Measurements from ENCODE around the gene TMEM125.

The TMEM125 gene

DNA sequence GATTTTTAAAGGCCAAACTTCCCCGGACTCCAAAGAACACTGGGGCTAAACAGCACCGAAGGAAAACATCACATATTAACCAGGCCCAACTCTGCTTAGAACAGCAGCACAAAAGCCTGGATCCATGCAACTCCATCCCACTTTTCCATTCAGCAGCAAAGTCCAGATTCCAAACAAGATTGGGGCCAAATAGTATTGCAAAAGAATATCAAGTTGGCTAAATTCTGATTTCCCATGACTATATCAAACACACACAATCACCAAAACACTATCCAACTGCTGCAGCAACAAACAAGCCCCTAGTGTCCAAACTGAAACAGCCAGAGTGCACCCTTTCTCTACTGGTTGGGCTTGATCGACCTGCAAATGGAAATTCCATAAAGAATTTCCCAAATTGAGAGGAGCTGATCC is 19.4 kb upstream of the TMEM125 start:
- no peak for DNase-seq

DNA sequence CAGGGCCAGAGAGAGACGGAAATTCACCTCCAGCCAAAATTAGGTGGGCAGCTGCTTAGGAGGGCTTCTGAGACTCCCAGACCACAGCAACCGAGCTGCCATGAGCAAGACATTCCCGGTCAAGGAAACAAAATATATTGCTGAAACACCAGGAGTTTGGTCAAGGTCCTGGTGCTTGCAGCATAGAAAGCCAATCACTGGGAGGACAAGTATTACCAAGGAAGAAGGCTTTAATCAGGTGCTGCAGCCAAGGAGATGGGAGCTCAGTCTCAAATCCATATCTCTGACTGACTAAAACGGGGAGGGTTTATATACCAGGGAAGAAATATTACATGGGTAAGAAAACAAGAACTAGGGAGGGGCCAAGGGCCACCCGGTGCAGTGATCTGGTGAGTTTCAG is 18.8 kb upstream of the TMEM125 start:
- DNase-seq = no peak

DNA sequence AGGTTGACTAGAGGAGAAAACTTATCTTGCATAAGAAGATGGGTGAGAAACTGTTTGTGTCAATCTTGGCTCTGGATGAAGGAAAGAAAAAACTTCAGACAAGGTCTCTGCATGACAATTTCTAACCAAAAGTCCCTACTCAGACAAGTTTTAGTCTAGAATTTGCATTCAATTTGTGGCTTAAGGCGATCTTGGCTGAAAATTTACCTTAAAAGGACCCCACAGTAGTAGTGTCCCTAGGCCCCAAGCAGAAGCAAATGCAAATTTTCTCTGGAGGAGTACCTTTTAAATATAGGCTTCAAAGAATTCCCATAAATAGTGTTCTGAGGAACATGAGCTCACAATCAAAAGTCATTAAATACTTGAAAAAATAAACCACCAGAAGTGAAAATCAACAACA is 17.6 kb upstream of the TMEM125 start:
- DNase-seq = no peak

DNA sequence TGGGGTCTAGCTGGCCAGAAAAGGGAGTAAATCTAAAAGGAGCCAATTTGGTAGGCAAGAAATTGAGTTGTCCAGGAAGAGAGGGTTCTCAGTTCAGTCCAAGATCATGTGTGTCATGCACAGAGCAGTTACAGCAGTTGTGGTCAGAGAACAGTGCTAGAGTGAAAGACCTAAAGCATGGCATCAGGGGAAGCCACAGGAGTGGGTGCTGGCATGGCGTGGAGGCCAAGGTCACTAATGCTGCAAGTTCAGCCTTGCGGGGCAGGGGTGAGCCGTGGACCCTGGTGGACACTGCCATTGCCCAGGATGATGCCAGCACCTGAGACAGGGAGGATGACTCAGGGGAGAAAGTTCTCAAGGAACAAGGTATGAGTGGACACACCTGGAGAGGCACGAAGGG is 16.6 kb upstream of the TMEM125 start:
- no peak for DNase-seq

DNA sequence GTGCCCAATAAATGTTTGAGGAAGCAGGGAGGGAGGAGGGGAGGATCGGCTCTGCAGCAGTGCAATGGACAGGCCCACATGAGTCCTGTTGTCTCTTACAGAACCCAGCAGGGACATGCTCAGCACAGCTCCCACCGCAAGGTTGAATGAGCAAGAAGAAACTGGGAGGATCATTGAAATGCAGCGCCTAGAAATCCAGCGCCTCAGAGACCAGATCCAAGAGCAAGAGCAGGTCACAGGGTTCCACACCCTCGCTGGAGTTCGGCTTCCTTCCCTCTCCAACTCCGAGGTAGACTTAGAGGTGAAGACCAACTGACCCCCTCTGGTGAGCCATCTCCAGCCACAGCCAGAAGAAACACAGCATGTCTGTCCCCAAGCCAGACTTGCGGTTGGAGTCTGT is 15.9 kb upstream of the TMEM125 start:
- no peak for DNase-seq

DNA sequence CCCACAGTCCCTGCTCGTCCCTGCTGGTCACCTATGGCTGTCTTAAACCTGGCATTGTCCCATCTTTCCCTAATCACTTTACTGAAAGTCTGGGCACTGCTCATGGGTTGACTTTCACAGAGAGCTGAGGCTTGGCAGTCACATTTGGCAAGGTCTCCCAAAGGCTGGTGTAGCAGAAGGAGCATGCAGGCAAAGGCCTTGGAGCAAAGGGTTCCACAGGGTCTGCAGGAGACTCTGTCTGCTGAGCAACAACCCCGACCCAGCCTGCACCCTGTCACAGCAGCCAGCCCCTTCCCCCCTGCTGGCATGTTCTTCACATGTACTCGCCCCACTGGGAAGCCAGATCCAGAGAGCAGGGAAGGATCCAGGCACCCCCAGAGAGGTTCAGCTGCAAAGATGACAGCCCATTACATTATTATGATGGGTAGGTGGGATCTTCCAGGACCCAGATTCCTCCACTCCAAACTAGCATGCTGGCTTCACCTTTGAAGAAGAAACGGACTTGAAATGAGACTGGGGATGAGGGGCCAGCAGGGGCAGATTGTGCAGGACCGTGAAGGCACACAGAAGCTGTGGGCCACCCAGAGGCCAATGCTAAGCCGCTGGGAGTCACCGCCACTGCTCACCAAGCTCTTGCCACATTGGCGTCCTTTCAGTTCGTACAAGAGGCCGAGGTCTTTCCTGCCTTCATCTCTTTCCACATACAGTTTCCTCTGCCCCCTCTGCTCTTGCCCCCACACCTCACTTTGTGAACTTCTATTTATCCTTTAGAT is 14.2 kb upstream of the TMEM125 start:
- DNase-seq = no peak

DNA sequence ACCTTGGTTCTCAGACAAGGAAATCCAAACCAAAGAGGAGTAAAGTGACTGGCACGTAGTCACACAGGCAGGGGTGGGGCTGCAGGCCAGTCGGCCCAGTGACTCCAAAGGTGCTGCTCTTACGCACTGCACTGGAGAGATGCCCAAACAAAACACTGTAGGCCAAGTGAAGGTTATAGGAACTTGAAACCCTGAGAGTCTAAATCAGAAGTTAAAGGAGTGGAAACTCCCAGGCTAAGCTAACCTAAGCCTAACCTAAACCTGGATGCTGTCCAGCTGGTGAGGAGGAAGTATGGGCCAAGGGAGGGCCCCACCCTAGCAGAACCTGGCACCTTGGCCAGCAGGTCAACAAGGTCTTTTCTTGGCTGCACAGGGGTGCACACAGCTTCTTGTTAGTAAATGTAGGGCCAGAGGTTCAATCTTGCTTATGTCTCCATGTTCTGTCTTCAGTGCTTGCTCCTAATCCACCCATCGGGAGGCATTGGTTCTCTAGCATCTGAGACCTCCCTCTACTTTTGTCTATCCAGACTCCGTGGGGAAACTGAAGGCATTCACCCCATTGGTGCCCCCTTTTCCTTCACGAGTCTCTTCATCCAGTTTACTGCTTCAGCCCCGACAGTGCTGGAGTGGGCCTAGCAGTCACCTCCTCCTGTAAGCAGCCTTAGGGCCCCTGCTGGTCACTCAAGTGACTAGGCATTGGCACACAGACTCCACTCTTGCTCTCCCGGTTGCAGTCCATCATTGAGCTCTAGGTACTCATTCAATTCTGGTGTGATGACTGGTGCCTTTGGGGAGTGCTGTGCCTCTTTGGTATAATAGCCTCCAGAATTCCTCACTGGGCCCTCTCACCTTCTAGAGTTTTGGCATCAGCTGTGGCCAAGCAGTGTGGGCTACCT is 12.9 kb upstream of the TMEM125 start:
- DNase-seq = no peak

DNA sequence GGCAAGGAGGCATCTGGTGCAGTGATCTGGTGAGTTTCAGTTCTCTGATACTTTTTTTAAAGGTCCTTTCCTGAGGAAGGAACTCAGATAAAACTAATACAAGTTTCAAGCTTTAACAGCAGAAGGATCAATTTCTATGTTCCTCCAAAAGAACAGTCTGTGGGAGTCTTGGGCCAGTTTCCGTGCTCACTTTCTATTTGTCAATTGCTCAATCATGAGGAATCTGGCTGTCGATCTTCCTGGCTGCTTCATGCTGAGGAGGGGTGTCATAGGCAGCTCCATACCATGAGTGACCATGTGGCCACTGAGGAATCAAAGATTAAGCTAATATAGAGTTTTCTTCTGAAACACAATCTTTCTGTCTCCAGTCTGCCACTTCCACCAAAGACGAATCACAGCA is 11.4 kb upstream of the TMEM125 start:
- DNase-seq = no peak

DNA sequence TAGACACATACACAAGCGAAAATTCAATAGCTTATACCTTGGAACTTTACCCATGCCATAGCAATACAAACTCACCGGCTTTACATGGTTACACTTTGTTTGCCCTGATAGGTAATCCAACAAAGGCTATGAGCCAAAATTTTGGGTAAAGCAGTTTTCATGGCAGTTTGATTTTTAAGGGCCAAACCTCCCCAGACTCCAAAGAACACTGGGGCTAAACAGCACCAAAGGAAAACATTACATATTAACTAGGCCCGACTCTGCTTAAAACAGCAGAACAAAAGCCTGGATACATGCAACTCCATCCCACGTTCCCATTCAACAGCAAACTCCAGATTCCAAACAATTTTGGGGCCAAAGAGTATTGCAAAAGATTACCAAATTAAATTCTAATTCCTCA is 4.4 kb upstream of the TMEM125 start:
- DNase-seq = no peak

DNA sequence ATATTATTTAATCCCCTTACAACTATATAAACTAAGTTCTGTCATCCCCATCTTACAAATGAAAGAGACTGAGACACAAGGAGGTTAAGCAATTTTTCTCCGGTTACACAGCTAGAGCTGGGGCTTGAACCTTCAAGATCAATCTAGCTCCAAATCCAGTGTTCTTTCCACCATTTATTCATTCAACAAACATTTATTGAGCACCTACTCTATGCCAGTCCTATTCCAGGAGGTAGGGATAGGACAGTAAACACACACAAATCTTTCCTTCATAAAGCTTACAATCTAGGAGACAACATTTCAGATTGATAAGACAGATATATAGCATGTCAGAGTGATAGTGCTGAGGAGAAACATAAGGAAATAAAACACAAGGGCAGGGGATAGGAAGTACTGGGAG is 2.9 kb upstream of the TMEM125 start:
- DNase-seq = no peak

DNA sequence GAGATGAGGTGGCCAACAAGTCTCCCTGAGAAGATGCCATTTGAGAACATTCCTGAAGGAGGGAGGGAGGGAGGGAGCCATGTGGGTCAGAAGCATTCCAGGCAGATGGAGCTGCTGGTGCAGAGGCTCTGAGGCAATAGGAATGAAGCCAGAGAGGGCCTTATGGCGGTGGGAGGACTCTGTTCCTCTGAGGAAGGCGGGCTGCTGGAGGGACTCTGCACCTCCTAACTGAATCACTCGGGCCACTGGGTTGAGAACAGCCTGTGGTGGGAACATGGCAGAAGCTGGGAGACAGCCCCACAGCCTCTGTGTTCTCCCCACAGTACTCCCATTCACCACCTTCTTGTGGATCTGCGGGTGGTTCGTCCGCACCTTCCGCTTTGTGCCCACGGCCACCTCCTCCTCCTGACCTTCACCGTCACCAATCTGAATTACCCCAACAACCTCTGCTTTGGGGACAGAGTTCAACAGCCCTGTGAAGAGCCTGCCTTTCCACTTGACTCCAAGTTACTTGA is 2.4 kb upstream of the TMEM125 start:
- no peak for DNase-seq

DNA sequence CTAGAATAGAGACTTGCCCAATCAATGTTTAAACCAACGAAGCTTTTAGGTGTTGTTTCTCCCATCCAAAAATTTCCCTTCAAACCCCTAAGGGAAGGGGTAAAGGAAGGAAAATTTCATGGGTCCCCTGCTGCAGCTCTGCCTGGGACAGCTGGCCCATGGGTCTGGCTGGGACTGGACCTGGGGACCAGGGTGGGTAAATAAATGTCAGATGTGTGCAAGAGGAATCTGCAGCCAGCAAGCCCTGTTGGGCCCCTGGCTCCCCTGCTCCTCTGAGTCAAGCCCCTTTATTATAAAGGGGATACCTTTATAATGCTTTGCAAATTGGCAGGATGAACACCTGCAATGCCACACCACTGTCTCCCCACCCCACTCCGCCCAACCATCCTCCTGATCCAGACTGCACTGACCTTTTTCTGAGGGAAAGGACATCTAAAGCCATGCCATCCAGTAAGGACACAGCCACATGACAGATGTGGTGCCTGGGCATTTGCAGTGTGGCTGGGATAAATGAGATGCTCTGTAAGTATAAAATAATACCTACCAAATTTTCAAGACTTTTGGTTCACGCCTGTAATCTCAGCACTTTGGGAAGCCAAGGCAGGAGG is 1.9 kb upstream of the TMEM125 start:
- no peak for DNase-seq

DNA sequence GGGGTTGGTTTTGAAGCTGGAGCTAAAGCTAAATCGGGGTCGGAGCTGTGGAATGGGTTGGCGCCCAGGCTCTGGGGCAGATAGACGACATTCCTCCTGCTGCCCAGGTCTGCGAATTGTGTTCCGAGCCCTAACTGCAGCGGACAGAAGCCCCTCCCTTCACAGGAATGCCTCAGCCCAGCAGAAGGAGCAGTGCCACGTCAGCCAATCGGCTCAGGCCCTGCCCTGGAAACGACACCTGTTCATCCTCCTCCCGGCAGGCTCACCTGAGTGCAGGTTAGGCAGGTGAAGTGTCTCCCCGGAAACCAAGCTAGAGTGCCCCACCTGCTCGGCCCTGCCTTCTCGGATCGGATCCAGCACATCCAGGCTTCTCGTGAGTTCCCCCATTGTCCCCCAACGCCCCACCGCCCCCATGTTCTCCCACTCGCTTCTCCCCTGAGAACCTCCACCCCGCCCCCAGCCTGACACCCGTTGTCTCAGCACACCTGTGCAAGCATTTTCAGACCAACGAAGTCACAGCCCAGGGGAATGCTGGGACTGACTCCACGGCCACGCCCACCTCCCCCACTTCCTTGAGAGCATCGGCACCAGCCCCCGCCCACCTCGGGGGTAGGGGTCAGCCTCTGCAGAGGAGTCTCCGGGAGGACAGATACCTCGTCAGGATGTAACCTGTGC is 775 bp downstream of the TMEM125 start:
- DNase-seq = peak; percentile 71

DNA sequence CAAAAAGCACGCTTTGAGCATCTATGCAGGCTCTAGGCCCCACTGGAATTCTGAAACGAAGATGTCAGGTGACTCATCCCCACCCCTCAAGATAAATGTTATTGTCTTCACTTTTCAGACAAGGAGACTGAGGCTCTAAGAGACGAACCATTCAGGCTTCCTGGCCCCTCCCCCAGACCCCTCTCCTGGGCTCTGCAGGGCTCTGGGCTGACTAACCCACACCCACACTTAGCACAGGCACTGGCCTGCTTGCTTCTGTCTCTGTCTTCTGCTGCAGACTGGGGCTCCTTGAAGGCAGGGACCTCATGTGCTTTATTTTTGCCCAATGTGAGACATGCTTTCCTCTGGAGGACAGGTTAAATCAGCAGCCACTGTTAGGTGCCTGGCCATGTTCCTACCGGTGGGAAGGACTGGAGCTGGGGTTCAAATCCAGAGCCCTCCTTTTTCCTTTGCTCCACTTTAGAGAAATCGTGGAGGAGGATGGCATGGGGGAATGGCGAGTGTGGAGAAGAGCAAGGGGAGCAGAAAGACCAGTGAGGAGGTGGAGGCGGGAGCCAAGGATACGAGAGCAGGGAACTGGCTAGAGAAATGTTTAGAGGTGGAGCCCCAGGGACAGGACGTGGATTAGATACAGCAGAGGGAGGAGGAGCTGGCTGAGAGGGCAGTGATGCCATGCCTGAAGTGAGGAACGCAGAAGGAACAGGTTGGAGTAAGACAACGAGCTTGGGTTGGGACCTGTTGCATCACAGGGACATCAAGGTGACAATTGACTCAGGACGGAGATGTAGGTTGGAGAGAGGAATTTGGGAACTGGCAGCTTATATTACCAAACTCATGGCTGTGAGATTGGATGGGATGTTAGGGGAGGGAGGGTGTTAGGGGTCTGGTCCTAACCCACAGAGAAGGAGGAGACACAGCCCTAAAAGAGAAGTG is 1.7 kb downstream of the TMEM125 start:
- DNase-seq = no peak

DNA sequence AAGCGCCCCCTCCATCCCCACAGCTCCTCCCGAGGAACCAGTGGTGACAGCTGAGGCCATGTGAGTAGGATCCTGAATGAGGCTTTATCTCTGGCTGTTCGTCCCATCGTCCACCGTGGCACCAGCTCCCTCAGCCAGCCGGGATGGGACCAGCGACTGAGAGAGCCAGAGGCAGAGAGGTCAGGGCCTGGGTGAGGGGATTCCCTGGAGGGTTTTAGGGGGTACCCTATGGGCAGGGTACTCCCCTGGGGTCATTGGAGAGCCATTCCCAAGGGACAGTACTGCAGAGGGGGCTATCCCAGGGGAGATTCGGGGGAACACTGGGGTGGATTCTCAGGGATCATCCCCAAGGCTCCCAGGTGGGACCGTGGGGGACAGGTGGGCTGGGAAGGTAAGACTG is 2.4 kb downstream of the TMEM125 start:
- DNase-seq = no peak

DNA sequence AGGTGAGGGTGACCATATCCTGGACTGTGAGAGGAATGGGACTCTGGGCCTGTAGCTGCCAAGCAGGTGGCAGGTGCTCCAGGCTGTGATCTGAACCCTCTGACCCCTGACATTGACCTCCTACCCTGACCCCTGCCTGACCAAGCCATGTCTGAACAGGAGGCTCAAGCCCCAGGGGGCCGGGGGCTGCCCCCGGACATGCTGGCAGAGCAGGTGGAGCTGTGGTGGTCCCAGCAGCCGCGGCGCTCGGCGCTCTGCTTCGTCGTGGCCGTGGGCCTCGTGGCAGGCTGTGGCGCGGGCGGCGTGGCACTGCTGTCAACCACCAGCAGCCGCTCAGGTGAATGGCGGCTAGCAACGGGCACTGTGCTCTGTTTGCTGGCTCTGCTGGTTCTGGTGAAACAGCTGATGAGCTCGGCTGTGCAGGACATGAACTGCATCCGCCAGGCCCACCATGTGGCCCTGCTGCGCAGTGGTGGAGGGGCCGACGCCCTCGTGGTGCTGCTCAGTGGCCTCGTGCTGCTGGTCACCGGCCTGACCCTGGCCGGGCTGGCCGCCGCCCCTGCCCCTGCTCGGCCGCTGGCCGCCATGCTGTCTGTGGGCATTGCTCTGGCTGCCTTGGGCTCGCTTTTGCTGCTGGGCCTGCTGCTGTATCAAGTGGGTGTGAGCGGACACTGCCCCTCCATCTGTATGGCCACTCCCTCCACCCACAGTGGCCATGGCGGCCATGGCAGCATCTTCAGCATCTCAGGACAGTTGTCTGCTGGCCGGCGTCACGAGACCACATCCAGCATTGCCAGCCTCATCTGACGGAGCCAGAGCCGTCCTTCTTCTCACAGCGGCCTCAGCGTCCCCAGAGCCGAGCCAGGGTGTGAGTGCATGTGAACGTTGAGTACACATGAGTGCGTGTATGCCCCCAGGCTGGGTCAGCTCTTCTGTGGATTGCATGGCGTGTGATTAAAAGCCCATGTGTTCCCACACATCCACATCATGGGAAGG is 3.1 kb downstream of the TMEM125 start:
- no peak for DNase-seq

DNA sequence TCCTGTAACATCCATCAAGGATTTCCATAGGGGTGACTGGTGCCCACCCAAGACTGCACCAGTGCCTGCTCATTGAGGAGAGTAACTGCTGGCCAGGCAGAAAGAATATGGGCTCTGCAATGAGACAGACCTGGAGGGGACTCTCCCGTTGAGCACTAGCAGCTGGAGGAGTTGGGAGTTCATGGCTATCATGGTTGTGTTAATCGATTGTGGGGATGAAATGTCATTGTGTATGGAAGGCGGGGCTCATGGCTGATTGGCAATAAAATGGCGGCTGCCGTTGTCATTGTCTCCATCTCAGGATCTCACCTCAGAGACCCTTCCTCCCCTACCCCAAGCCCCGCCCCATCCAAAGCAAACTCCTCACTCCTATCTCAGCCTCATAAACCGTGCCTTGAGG is 3.9 kb downstream of the TMEM125 start:
- no peak for DNase-seq

DNA sequence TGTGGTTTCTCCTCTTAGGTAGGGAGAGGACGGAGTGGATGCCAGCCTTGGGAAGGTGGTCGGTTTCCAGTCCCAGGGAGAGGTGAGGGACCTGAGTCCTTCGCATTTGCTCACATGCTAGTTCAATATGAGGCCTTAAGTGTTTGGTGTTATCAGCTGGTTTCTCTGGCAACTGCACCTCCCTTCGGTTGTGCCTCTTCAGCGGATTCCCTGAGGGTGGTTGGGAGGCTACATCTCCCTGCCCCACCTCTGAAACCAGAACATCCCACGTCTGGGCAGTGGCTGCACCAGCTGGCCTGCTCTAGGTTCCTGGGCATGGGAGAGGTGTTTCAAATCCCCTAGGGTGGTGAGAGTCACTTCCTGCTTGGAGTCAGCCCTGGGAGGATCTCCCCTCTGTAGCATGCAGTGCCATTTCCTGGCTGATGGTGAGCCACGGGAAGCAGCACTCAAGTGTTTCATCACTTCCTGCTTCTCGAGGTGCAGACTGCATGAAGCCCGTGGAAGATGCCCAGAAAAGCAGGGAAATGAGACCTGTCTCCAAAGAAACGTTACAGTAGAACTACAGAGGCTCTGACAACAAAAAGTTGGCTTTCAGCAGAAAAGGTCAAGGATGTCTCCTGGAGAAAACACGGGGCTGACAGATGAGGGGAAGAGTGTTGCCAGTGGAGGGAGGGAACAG is 4.5 kb downstream of the TMEM125 start:
- DNase-seq = no peak

DNA sequence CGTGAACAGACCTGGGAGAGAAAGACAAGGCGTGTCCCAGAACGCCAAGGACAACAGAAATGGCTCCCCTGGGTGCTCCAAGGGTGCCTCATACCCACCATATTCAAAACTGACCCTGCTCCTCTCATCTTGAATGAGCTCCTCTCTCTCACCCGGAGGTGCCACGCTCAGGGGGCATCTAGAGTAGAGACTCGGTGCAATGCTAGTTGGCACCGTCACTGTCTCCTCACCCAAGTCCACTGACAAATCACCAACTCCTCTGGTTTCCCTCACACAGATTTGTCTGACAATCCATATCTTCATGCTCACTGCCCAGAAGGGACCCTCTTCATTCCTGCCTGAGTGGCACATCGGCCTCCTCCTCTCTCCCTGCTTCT is 5.0 kb downstream of the TMEM125 start:
- DNase-seq = no peak

Measured in NCI-H2171 treated with DMSO at 0.1 percent for 48 hours (cell line).